Activated CD4-positive, alpha-beta T cell treated with anti-CD3 and anti-CD28 coated beads, Interleukin-2, amount 10 ng/mL, durations not matched to agents 24 days and 14 days (primary cell): ENCODE results near the gene RFPL2. TPM values are rescaled to one million over a fixed set of nuclear protein-coding genes. Genes with fewer than 3 reads are reported as not detected.
"Not testable (repeated sequence)": the region's sequence is repeated elsewhere in the genome, so short reads cannot be mapped to it uniquely, and the experiment has no call there.

ENCODE experiments used
- DNase-seq: peaks from one replicate; pipeline ENCODE4 v3.0.0; 2022
- H3K27ac Mint-ChIP-seq: one replicate; pipeline ENCODE4 v1.8.0; 2022; ENCODE audit warnings: mild to moderate bottlenecking, mixed read lengths
- H3K27me3 Mint-ChIP-seq: one replicate; pipeline ENCODE4 v1.8.0; 2022; ENCODE audit warnings: mixed read lengths
- H3K36me3 Mint-ChIP-seq: one replicate; pipeline ENCODE4 v1.8.0; 2022; ENCODE audit warnings: low read depth, mild to moderate bottlenecking, mixed read lengths
- H3K4me1 Mint-ChIP-seq: one replicate; pipeline ENCODE4 v1.8.0; 2021; ENCODE audit warnings: mixed read lengths
- H3K4me3 Mint-ChIP-seq: one replicate; pipeline ENCODE4 v1.8.0; 2022; ENCODE audit warnings: mild to moderate bottlenecking, moderate library complexity, mixed read lengths
- H3K9me3 Mint-ChIP-seq: one replicate; pipeline ENCODE4 v1.8.0; 2021; ENCODE audit warnings: mixed read lengths
- intact Hi-C: fragments of 100-400 bp; cut with micrococcal nuclease; formaldehyde crosslinking; loops from one replicate; pipeline ENCODE4 v1.15.1; 2023
- total RNA-seq: library from RNA; stranded (reverse); gene quantifications from 2 replicates; pipeline ENCODE4 v1.2.3, GENCODE V29; 2022

The RFPL2 gene
- total RNA-seq, 1 donor from 2014 or later: not detected

DNA sequence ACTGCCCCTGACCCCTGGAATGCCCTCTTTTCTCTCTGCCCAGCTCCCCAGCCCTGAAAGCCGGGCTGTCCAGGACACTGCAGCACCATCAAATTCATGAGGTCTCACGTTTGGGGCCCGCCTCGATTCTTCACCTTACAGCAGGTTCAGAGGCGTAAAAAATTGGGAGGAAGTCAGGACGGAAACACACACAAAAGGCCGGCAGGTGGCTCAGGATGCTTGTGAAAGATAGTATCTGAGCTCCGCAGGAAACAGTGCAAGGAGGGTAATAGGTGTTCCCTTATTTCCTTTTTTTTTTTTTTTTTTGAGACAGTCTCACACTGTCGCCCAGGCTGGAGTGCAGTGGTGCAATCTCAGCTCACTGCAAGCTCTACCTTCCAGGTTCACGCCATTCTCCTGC is 4.1 kb downstream of the RFPL2 start:
- Mint-ChIP-seq H3K27me3 (peaks cover 26% of the 10 kb centered on the region), H3K9me3 (no peaks in the 10 kb centered on the region), H3K27ac (no peak overlapping the region), H3K4me3 (no peak overlapping the region), H3K36me3 (no peaks in the 10 kb centered on the region), H3K4me1 (peaks cover 19% of the 10 kb centered on the region)
- DNase-seq: peak; percentile 70
- intact Hi-C loops: no loop called here

DNA sequence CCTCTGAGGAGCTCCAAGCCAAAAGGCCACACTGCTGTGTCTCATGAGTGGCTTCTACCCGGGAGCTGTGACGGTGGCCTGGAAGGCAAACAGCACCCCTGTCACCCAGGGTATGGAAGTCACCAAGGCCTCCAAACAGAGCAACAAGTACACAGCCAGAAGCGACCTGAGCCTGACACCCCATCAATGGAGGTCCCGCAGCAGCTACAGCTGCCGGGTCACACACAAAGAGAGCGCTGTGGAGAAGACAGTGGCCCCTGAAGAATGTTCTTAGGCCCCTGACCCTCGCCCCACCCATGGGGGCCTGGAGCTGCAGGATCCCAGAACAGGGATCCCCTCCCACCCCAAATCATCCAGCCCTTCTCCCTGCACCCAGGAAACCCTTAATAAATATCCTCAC is 4.9 kb downstream of the RFPL2 start:
- Mint-ChIP-seq H3K27me3 (peaks cover 27% of the 10 kb centered on the region), H3K9me3 (no peaks in the 10 kb centered on the region), H3K36me3 (no peaks in the 10 kb centered on the region), H3K4me1 (peaks cover 16% of the 10 kb centered on the region), H3K27ac (no peak overlapping the region), H3K4me3 (no peak overlapping the region)
- intact Hi-C loops: no loop called here
- DNase-seq: no peak

DNA sequence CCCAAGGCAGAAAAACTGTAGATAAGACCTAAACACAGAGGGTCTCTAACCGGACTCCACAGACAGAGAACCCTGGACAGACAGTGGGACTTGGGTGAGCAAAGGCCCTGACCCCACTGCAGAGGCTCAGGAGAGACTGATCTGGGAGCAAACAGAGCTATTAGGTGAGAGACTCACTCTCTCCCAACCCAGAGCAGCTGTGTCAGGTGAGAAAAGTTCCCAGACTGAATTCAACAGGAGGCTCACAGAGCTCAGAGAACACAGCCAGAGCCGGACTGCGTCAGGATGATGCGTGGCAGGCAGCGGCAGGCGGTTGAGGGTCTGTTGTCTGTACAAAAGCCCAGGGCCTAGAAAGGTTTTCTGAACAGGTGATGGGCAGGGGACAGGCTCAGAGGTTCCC is 5.5 kb downstream of the RFPL2 start:
- Mint-ChIP-seq H3K4me3 (no peak overlapping the region), H3K4me1 (peaks cover 16% of the 10 kb centered on the region), H3K27me3 (peaks cover 26% of the 10 kb centered on the region), H3K9me3 (no peaks in the 10 kb centered on the region), H3K27ac (no peak overlapping the region), H3K36me3 (no peaks in the 10 kb centered on the region)
- intact Hi-C loops: no loop called here
- no peak for DNase-seq

DNA sequence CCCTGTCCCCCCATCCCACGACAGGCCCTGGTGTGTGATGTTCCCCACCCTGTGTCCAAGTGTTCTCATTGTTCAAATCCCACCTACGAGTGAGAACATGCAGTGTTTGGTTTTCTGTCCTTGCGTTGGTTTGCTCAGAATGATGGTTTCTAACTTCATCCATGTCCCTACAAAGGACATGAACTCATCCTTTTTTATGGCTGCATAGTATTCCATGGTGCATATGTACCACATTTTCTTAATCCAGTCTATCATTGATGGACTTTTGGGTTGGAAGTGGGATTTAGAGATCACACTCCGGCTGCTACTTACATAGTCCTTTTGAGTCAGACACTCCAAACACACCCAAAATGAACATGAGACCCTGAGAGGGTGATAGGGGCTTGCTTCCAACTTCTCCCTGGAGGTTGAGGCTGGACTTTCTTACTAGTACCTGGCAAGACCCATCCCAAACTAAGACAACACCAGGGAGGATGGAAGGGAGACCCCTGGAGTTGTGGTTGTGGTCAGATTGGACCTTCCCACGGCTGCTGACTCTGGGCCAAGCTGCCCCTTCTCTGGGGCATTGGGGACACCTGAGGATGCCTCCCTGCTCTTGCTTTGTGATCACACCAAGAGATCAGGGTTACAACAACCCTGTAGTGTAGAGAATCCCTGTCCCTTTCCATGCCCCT is 7.2 kb downstream of the RFPL2 start:
- H3K9me3 Mint-ChIP-seq, H3K27ac Mint-ChIP-seq, H3K4me3 Mint-ChIP-seq, DNase-seq, intact Hi-C loops, H3K36me3 Mint-ChIP-seq: not testable (repeated sequence)
- peaks cover 12% of the 10 kb centered on the region for H3K4me1 Mint-ChIP-seq
- H3K27me3 Mint-ChIP-seq: peaks cover 17% of the 10 kb centered on the region

DNA sequence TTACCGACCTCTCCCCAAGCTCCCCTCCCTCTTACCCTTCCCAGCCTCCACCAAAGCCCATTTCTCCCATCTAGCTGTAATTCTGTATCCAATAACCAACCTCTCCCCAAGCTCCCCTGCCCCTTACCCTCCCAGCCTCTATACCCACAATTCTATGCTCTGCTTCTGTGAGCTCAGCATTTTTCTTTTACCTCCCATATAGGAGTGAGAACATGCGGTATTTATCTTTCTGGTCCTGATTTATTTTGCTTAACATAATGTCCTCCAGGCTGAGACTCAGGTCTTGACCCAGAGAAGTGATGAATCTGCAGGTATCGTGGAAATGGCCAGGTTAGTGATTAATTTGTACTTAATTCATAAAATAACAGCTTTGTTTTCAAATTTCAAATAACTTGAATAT is 9.0 kb downstream of the RFPL2 start:
- H3K27ac Mint-ChIP-seq, H3K9me3 Mint-ChIP-seq, intact Hi-C loops, H3K36me3 Mint-ChIP-seq, DNase-seq, H3K4me3 Mint-ChIP-seq, H3K4me1 Mint-ChIP-seq: not testable (repeated sequence)
- H3K27me3 Mint-ChIP-seq: peaks cover 16% of the 10 kb centered on the region

DNA sequence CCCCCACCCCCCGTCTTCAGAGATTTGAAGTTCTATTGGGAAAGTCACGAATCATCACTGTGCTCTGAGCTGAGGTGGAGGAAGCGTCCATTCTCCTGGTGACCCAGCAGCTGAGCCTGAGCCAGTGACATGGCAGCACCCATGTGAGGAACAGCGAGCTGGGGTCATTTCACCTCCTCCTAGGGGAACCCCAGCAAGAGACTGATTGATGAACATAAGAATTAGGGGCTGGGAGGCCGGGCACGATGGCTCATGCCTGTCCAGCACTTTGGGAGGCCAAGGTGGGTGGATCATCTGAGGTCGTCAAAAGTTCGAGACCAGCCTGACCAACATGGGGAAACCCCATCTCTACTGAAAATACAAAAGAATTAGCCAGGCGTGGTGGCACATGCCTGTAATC is 11.5 kb downstream of the RFPL2 start:
- intact Hi-C loops, DNase-seq, H3K27ac Mint-ChIP-seq: not testable (repeated sequence)

DNA sequence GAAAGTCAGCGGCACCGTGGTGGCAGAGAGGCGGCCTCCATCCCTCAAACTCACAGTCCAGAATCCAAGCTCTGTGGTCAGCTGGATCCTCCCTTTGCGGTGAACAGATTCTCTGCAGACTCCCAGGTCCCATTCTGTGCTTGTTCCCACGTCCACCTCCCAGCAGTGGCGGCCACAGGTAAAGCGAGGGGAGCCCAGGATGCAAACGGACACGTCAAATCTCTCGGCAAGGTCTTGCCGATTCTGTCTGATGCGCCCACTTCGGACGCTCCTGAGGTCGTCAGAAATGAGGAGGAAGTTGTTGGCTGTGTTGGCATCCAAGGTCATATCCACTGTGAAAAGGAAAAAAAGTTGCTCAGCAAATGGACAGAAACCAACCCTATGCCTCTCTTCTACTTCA is 13.9 kb downstream of the RFPL2 start:
- H3K27ac Mint-ChIP-seq, H3K4me3 Mint-ChIP-seq, H3K9me3 Mint-ChIP-seq, H3K4me1 Mint-ChIP-seq, intact Hi-C loops, DNase-seq, H3K36me3 Mint-ChIP-seq: not testable (repeated sequence)
- H3K27me3 Mint-ChIP-seq: peaks cover 15% of the 10 kb centered on the region

More for the DNA sequence above, 11.5 kb downstream of the RFPL2 start:
- H3K9me3 Mint-ChIP-seq, H3K36me3 Mint-ChIP-seq, H3K4me3 Mint-ChIP-seq, H3K4me1 Mint-ChIP-seq: not testable (repeated sequence)
- H3K27me3 Mint-ChIP-seq: peaks cover 19% of the 10 kb centered on the region

DNA sequence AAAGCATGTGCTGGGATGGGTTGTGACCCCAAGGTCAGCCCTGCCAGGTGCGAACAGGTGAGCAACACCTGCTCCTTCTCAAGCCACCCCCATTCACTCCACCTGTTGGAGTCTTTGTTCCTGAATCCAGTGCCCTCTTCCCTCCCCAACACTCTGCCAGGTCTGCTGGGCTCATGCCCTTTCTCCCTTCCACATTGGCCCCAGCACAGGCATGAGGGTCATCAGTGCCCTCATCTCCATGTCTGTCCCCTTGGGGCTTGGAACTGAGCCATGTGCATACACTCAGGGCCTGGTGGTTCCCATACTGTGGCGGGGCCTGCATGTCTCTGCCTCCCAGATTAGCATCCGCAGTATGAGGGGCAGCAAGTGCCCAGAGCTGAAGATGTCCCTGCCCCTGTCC is 19.1 kb downstream of the RFPL2 start:
- no peak overlapping the region for H3K27ac Mint-ChIP-seq
- H3K9me3 Mint-ChIP-seq: no peaks in the 10 kb centered on the region
- H3K27me3 Mint-ChIP-seq: peaks cover 10% of the 10 kb centered on the region
- H3K4me3 Mint-ChIP-seq: no peak overlapping the region
- no peak for DNase-seq
- no peaks in the 10 kb centered on the region for H3K4me1 Mint-ChIP-seq
- intact Hi-C loops: no loop called here
- no peaks in the 10 kb centered on the region for H3K36me3 Mint-ChIP-seq

DNA sequence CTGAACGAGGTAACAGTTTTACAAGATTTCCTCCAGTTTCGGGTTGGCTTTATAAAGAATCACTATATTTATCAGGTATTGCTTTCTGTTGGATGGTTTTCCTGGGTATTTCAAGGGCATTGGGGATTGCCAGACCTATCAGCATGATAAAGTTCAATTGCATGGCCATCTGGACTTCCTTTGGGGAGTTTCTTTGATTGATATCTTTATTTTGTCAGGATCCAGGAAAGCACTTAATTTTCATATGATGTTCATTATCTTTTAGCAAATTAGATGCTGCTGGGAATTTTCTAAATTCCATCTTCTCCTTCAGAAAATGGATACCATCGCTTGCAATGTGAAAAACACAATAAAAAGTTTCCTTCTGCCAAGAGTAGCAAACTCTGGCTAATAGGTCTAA is 21.2 kb downstream of the RFPL2 start:
- intact Hi-C loops: no loop called here
- H3K4me1 Mint-ChIP-seq: no peaks in the 10 kb centered on the region
- no peaks in the 10 kb centered on the region for H3K9me3 Mint-ChIP-seq
- no peaks in the 10 kb centered on the region for H3K36me3 Mint-ChIP-seq
- peaks cover 13% of the 10 kb centered on the region for H3K27me3 Mint-ChIP-seq
- H3K4me3 Mint-ChIP-seq: no peak overlapping the region
- no peak for DNase-seq
- no peak overlapping the region for H3K27ac Mint-ChIP-seq

DNA sequence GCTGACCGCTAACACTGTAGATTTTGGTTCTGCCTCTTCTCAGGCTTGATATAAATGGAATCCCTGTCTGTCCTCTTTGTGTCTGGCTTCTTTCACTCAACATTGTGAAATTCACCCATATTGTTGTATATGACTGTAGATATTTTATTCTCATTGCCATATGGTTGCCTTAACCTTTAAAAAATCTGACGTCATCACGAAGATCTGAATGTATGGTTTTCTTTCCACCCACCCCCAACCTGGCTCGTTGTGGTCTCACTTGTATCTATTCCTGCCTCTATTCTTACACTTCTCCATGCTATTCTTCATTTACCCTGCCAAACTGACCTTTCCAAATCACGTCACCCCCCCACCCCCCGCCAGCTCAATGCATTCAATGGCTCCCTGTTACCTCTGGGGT is 23.8 kb downstream of the RFPL2 start:
- no peak overlapping the region for H3K4me3 Mint-ChIP-seq
- H3K36me3 Mint-ChIP-seq: no peaks in the 10 kb centered on the region
- no peak overlapping the region for H3K27ac Mint-ChIP-seq
- H3K4me1 Mint-ChIP-seq: no peaks in the 10 kb centered on the region
- H3K9me3 Mint-ChIP-seq: no peaks in the 10 kb centered on the region
- H3K27me3 Mint-ChIP-seq: peaks cover 28% of the 10 kb centered on the region
- intact Hi-C loops: no loop called here
- no peak for DNase-seq

DNA sequence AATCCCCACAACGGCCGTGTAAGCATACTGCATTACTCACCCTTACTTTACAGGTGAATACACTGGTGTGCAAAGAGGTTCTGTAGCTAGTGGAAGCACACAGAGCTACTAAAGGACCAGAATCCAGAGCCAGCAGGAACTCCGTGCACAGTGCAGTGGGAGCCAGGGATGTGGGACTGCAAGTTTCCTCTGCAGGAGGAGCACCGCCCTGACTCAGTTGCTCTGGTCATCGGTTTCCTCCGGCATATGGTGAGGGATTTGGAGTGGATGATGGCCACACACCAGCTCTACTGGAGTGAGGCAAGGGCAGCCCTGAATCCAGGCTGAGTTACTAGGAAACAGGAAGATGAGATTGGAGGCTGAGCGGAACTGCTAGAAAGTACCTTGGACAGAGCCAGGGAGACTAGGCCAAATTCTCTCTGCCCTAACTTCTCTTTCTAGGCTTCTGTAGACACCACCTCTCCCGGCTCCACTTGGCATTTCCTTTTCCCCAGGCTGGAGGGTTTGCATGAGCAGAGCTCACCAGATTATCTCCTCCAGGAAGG is 27.6 kb downstream of the RFPL2 start:
- Mint-ChIP-seq H3K36me3 (no peaks in the 10 kb centered on the region), H3K27ac (no peak overlapping the region), H3K4me1 (peaks cover 3% of the 10 kb centered on the region), H3K9me3 (no peaks in the 10 kb centered on the region), H3K27me3 (peaks cover 33% of the 10 kb centered on the region), H3K4me3 (no peak overlapping the region)
- no peak for DNase-seq
- intact Hi-C loops: no loop called here

DNA sequence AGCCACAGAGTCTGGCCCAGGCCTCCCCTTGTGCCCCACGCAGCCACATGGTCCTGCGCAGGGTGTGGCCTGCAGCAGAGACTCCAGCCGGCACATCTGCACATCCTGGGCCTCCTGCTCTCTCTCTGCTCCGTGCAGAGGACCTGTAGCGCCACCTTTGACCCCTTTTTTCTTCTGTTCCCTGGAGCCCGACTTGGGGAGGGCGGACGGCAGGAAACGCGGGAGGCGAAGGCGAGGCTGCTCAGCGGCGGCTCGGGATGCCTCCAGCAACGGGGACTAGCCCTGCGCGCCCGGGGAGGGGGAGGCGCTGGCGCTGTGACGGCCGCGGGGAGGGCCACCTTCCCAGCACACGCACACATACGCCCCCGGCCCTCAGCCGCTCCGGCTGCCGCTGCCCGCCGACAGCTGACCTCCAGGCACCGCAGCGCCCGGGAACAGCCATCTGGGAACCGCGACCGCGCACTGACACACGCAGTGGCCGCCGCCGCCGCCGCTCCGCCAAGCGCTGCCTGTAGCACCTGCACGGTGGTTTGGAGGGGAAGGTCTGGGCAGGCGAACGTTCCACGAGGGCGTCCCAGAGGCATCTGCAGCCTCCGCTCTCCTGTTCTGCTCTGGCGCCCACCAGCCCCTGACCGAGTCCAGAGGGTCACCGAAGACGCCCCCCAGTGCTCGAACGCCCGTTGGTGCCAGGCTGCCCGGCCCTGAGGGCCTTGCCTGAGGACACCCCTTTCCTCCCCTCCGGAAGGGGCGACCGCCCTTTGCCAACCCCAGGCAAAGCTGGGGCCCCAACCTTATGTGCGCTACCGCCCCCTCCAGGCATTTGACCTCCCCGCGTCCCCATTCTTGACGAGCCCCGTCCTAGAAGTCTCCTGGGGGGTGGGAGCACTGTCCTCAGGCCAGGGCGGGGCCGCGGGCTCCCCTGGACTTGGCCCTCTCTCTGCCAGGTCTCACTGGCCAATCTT is 28.9 kb downstream of the RFPL2 start:
- H3K4me3 Mint-ChIP-seq: peak overlapping the region; percentile 43

DNA sequence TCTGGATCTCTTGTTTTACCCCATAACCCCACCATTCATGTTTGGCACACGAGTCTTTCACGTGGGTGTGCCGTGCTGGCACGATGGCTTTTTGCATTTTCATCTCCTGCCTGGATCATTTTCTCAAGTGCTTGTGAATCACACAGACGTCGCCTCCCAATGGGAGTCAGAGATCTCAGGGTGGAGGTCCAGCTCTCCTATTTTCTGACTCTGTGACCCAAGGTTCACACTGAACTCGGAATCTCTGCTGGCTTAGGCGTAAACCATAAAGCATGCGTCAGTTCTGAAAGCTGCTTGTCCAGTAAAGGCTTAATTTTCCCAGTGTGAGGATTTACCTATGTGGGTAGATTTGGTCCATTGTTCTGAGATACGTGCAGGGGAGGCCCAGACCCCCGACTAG is 29.8 kb downstream of the RFPL2 start:
- no peak overlapping the region for H3K27ac Mint-ChIP-seq
- no peaks in the 10 kb centered on the region for H3K9me3 Mint-ChIP-seq
- no peak overlapping the region for H3K4me3 Mint-ChIP-seq
- peaks cover 3% of the 10 kb centered on the region for H3K4me1 Mint-ChIP-seq
- H3K27me3 Mint-ChIP-seq: peaks cover 33% of the 10 kb centered on the region
- no peak for DNase-seq
- intact Hi-C loops: no loop called here
- H3K36me3 Mint-ChIP-seq: no peaks in the 10 kb centered on the region

More for the DNA sequence above, 28.9 kb downstream of the RFPL2 start:
- Mint-ChIP-seq H3K36me3 (no peaks in the 10 kb centered on the region), H3K4me1 (peaks cover 3% of the 10 kb centered on the region), H3K27me3 (peaks cover 33% of the 10 kb centered on the region), H3K9me3 (no peaks in the 10 kb centered on the region), H3K27ac (no peak overlapping the region)
- intact Hi-C loops: no loop called here
- DNase-seq: no peak

DNA sequence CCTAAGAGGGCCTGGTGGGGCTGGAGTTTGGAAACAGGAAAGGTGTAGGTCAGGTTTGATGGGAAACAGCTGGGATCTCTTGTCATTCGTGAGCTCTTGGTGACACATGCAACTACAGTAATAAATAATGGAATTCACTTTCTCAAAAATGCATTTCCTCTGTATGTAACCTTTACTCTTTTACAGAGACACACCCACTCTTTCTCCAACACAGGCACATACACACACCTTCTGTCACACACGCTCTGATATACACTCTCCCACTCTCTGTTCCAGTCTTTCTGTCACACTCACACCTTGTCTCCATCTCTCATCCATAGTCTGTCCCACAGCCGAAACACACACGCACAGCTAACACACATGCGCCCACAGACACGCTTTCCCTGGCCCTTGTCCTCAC is 39.2 kb downstream of the RFPL2 start:
- H3K27me3 Mint-ChIP-seq: peaks cover 17% of the 10 kb centered on the region
- no peaks in the 10 kb centered on the region for H3K9me3 Mint-ChIP-seq
- H3K27ac Mint-ChIP-seq: no peak overlapping the region
- DNase-seq: no peak
- H3K4me1 Mint-ChIP-seq: peaks cover 5% of the 10 kb centered on the region
- intact Hi-C loops: no loop called here
- H3K4me3 Mint-ChIP-seq: no peak overlapping the region
- no peaks in the 10 kb centered on the region for H3K36me3 Mint-ChIP-seq
